GM18873 (cell line): Measurements from ENCODE around the gene NPNT.

Source experiments
- ATAC-seq: cut with Tn5 transposase; IDR thresholded peaks from one replicate; pipeline ENCODE4 v1.9.1; 2021; ENCODE audit warnings: mild to moderate bottlenecking, moderate library complexity, moderate number of reproducible peaks; ENCODE audit not compliant: unreplicated experiment, low FRiP score

Gene NPNT

DNA sequence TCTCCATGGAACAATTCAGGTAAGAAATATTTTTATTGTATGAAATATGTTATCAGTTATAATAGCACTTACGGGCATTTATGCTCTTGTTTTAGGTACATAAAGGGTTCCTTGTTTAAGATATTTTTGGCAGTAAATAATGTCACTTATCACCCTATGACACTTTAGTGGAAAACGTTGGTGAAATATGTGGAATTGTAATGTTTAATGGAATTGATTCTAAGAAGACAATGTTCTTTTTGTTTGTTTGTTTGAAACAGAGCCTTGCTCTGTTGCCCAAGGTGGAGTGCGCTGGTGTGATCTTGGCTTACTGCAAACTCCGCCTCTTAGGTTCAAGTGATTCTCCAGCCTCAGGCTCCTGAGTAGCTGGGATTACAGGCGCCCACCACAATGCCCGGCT lies 17.4 kb downstream of the NPNT start:
- ATAC-seq = no peak

DNA sequence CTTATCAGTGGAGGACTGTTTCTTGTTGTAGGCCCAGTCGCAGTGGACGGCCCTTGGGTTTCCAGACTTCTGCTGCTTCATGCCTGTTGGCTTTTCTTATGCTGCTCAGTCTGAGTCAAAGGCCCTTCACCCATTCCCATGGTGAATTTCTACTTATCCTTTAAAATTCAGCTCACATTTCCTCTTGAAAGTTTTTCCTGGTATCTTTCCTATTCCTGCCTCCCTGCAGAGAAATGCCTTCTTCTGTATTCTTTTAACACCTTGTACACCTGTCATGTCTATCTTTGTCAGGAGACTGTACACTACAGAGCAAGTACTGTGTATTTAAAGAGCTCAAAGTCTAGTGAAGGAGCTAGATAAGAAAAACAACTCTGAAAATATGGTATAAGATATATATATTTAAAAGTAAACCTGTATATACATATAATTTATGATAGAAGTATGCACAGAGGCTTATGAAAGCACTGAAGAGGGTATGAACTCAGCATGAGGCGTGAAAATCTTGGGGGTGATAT lies 22.0 kb downstream of the NPNT start:
- ATAC-seq = no peak

DNA sequence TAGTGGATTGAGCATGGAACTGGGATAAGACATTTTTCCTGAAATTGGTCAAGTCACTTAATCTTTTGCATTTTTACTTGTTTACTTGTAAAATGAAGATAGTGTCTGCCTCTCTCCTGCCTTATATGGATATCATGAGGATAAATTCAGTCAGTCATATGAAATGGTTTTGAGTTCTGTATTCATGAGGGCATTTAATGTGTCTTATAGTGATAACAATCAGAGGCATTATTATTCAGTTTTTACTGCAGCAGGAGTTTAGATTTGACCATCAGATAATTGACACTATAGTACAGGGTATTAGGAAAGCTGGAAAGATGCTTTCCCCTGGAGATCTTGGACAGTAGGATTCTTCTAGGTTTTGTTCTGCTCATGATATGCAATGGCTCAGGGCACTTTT lies 26.0 kb downstream of the NPNT start:
- ATAC-seq = no peak

DNA sequence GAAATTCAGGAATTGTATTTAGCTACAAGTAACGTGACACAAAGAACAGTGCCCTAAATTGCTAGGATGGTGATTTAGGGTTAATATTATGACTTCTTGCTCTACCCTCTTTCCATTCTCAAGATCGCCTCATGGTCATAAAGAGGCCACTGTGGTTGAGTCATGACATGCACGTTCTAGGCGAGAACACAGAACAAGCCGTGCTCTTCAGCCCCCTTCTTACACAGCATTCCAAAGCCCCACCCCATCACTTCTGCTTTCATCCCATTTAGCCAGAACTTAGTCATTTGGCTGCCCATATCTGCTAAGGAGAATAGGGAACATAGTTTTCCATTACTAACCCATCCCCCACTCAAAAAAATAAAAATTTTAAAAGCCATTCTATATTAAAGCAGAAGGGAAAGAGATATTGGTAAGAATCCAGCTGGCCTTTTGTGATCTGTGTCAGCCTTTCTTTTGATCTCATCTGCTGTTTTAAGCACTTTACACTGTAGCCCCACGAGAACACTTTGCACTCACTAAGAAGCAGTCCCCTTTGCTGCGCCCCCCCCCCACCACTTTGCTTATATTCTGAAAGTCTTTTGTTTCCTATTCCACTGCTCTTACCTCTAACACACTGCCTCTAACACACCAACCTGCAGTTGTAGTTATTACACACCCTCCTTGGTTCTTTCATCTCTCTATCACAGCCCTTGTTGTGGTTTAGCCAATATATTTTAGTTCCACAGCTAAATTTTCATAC lies 28.4 kb downstream of the NPNT start:
- ATAC-seq = no peak

DNA sequence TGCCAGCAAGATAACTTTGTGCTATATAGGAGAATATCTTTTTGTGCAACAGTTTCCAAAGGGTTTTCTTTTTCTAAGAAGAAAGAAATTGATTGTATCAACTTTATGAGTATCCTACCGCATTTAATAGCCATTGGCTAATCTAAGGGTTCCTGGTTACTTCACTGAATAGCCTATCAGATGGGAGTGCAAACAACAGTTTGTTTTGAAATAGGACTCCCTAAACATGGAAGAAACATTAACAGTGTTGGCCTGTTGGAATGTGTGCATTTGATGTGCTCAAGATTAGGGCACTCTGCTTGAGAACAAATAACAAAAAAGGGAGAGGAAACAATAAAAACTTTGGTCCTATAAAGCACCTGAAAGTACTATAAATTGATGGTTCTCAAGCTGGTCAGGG lies 29.1 kb downstream of the NPNT start:
- no peak for ATAC-seq

DNA sequence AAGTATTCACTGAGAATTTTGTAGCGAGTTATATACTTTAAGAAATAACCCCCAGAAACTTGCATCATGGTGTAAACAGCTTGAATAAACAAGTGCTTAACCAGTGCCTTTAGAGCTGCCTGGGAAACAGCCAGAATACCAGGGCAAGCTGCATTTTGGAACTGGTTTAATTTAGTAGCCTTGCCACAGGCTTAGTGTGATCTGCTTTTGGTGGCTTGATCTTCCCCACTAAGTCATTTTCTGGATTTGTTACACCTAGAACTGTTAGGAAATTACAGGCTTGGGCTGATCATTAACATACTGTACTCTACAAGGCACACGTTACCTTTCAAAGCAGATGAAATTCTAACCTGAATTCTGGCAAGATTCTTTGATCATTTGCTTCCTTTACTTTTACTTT lies 35.4 kb downstream of the NPNT start:
- ATAC-seq = no peak

DNA sequence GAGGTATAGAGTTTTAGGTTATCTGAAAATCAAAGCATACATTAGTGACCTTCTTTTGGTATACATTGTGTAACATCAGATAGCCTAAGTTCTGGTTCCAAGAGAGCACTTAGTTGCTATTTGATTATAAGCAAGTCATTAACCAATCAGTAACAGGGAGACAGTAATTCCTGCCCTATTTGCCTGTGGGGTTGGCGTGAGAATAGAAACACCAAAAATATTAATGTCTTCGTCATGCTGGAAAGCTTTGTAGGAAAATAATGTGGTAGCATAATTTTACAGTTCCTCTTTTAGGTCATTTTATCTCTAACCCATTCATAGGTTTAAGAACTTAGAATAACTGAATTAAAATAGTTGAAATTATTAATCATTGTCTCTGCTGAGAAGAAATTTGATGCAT lies 37.8 kb downstream of the NPNT start:
- no peak for ATAC-seq

DNA sequence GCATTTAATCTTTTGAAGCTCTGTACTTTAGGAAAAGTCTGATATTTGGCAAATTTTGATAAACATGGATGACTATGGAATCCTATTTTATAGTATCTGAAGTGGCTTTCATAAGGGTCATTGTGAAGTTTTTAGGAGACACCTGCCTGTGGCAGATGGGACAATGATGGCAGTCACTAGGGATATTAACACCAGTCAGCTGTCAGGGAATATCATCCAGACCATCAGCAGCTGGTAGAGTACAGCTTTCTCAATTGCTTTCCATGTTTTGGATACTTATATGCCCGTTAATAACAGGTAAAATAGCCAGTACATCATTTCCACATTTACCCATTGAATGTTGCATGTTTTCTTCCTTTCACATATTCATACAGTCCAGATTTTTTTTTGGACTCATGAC lies 39.1 kb downstream of the NPNT start:
- no peak for ATAC-seq

DNA sequence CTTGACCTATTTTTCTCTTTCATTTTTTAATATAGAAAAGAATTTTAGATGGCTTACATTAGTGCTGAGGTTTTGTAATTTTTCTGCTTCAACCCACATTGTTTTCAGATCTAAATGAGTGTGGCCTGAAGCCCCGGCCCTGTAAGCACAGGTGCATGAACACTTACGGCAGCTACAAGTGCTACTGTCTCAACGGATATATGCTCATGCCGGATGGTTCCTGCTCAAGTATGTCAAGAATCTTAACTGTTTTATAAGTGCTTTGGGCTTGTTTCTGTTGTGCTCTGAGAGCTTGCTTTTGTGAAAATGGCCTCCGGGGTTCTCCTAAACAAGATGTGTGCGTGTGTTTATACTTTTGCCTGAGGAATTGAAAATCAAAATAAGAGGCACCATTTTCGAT lies 41.6 kb downstream of the NPNT start:
- ATAC-seq = no peak

DNA sequence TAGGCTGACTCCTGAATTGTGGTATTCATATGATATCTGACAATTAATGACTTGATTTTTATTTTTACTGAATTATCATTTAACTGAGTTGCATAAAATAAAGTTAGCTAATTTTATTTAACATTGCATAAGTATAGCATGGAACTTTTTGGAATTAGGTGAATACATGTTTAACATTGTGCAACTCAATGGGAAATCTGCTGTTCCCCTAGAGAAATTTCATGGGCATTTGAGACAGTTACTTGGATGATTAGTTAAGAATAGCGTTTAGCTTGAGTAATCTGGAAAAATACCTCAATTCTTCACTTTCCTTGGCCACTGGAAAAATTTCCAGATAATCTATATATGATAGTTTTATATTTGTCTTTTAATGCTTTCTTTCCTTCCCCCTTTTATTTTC lies 42.5 kb downstream of the NPNT start:
- no peak for ATAC-seq

DNA sequence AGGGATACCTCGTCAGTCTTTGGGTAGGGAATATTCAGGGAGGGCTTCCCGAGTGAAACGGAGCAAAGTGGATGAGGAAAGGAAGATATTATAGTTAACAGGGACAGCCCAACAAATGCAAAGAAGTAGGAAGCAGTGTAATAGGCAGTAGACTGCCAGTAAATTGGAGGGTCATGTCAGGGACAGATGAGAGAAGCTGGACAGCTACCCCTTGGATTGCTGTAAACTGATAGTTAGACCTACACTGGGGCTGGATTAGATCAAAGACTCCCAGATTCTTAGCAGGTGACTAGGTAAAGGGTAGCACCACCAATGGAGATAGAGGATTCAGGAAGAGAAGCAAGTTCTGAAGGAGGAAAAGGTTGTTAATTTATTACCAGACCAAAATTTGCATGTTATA lies 48.0 kb downstream of the NPNT start:
- no peak for ATAC-seq

DNA sequence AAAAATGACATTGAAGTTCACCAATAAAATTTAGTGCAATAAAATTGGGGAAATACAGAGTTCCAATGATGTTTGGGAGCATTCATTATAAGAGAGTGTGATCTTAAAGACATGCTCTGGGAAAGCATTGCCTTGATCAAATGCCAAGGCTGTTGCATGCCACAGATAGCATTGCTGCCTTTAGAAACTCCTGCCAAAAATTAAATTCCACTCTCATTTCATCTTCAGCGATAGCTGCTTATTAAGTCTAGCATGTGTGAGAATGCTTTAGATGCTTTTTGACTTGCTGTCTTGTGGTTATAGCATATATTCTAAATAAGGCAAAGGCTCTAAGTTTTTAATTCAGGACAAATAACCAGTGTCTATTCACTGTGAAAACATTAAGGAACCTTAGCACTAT lies 49.3 kb downstream of the NPNT start:
- ATAC-seq = no peak

DNA sequence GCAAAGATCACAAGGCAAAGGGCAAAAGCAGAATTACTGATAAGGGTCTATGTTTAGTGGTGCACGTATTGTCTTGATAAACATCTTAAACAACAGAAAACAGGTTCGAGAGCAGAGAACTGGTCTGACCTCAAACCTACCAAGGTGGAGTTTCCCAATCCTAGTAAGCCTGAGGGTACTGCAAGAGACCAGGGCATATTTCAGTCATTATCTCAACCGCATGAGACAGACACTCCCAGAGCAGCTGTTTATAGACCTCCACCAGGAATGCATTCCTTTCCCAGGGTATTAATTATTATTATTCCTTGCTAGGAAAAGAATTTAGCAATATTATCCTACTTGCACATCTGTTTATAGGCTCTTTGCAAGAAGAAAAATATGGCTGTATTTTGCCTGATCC lies 51.5 kb downstream of the NPNT start:
- ATAC-seq = no peak

DNA sequence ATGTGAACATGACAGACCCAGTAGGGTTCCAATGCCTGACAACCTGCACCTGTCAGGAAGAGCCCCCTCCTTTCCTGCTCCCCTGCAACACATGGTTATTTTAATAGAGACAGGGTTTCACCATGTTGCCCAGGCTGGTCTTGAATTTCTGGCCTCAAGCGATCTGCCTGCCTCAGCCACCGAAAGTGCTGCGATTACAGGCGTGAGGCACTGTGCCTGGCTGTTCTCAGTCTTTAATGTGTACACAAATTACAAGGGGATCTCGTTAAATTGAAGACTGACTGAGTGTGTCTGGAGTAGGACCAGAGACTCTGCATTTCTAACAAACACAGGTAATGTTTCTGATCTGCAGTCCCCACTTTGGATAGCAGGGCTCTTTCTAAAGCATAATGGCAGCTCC lies 55.4 kb downstream of the NPNT start:
- ATAC-seq = no peak

DNA sequence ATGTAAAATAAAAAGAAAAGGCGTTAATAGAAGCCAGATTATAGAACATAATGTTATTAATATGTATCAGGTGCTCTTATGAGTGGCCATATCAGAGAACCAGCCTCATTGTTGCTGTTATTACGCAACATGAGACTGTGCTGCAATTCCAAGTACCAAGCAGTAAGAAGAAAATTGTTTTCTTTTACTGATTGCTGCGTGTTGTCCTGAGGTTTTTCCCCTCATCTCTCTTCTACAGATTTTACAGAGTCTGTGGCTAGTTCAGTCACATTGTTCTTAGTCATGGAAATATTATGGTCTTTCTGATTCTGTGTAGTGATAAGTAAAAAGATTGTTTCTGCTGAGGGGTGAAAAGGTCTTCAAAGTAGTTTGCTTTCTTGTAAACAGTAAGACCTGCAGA lies 55.9 kb downstream of the NPNT start:
- ATAC-seq = no peak

DNA sequence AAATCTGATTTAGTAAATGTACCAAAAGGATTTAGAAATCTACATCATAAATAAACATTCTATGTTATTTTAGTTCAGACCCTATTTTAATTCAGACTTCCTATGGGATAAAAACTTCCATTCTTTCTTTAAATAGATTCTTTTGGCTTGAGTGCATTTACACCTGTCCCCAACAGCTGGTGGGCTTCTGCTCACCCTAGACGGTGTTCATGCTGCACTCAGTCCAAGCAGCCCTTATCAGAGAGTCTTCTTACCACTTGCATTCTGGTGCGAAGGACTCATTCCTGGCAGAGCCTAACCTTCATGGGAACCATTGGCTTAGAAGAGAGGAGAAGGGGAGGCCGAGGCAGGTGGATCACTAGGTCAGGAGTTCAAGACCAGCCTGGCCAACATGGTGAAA lies 57.3 kb downstream of the NPNT start:
- no peak for ATAC-seq

DNA sequence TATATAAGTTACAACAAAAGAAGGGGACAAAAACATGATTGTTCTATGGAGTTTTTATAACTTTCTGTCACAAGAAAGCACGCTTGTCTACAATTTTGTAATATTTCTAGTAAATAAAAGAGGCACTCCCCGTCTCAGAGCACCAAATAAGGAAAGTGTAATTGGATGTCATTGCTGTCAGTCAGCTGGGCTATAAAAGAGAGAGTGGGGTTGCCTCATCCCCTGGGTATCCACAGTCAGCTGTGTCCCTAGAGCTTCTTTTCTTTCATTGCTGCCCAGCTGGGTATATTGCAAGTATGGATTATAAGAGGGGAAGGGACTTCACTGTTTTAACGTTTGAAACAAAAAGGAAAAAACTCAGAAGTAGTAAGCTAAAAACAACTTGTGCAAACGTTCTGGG lies 61.3 kb downstream of the NPNT start:
- ATAC-seq = no peak

DNA sequence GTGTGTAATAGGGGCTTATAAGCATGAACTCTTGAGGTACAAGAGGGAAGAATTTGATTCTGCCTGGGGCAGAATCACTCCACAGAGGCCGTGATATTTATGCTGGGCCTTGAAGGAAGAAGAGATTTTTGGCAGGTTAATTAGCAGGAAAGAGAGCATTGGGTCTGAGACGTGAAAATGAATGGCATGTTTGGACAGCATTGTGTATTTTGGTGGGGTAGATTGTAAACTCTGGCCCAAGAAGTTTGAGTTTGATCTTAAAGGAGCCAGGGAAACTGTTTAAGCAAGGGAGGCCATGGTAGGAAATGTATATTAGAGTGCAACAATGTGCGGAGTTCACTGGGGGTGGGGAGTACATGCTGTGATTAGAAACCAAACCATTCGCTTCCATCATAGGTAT lies 62.4 kb downstream of the NPNT start:
- ATAC-seq = no peak

DNA sequence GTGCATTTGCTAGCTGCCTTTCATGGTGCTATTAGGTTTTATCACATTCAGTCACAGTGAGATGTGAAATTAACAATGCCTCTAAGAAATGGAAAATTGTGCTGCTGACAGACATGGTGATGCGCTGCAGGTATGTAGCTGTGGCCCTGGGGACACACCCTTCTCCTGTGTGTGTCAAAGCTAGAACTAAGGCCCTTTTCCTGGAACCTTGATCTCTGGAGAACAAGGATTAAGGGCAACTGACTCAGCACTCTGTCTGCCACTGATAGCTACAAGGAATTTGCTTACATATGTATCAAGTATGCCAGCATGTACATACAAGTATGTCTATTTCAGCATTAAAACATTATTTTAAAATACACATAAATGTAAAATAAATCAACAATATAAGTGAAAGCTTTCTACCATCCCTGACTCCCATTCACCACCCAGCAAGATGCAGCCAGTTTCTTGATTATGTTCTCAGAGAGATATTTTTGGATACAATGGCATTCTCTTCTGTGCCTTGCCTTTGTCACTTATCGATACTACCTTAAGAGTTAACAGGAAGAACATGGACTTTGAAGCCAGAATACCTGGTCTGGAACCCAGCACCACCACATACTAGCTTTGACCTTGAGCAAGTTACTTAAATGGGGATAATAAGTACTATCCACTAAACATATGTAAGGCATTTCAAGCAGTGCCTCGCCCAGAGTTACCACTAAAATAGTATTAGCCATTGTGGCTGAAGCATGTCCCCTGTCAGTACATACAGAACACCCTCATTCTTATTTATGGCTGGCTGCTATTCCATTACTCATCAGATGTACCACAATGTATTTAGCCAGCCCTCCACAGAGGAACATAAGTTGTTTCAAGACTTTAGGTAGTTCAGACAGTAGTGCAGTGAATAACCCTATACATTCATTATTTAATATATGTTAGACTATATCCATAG lies 68.5 kb downstream of the NPNT start:
- ATAC-seq = no peak

DNA sequence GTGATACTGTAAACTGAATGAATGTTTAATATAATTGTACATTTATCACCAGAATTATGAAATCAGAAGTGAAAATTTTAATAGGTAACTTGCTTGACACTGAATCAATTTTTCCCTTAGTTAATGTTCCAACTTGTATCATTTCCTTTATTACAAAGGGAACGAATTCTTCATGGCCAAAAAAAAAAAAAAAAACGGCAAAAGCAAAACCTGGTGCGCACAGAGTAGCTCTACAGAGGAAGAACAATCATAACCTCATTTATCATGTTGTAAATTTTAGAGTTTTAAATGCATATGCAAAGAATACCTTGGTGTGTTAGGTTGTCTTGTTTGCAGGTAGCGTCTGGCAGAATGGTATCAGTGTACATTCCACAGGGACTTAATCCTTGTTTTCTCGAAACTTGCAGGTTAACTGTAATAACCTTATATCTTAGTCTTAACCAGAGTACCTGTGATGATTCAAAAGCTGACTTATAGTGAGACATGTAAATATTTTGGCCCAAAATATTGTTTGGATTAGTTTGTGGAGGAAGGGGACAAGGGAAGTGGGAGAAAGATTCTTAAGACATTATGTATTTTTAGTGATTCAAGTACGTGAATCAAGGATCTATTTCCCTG lies 70.0 kb downstream of the NPNT start:
- no peak for ATAC-seq

DNA sequence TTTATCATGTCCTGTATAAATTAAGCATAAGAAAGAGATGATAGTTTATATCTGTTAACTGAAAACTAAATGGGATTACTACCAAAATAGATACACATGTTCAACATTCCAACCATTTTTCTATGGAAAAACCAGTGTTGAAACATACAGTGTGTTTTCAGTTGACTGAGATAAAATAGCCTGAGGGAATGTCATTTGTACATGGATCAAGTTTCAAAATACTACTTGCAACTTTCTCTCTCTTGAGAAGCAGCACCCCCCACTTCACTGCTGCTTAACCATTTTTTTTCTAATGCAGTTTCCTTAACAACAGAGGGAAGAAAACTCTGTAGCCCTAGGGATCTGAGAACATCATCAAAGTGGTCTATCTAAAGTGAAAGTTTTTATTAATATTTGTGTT lies 70.8 kb downstream of the NPNT start:
- no peak for ATAC-seq
